GM04503 (cell line): Measurements from ENCODE around the gene ETFA.

Source experiments
- DNase-seq: peaks from one replicate; pipeline ENCODE4 v3.0.0-alpha.2; 2012; ENCODE audit warnings: low read depth

ETFA gene

GRCh38 chr15:76195506-76196268 is 115.6 kb downstream of the ETFA start:
- no peak for DNase-seq

- no peak for DNase-seq
These were observed 117.3 kb downstream of the ETFA start for GRCh38 chr15:76193934-76194333.

GRCh38 chr15:76192715-76193114 is 118.6 kb downstream of the ETFA start:
- no peak for DNase-seq

- DNase-seq = no peak
These were observed 119.6 kb downstream of the ETFA start for GRCh38 chr15:76191539-76192244.

GRCh38 chr15:76190751-76191538 is 120.3 kb downstream of the ETFA start:
- DNase-seq = no peak

GRCh38 chr15:76190070-76190564 is 121.2 kb downstream of the ETFA start:
- DNase-seq = no peak

GRCh38 chr15:76189106-76189505 is 122.2 kb downstream of the ETFA start:
- DNase-seq = no peak

GRCh38 chr15:76187163-76187562 is 124.1 kb downstream of the ETFA start:
- no peak for DNase-seq

- no peak for DNase-seq
These were observed 125.6 kb downstream of the ETFA start for GRCh38 chr15:76185716-76186115.

- no peak for DNase-seq
These were observed 126.6 kb downstream of the ETFA start for GRCh38 chr15:76184650-76185035.

- DNase-seq = no peak
These were observed 127.2 kb downstream of the ETFA start for GRCh38 chr15:76183930-76184649.

- no peak for DNase-seq
These were observed 129.6 kb downstream of the ETFA start for GRCh38 chr15:76181705-76182107.

- no peak for DNase-seq
These were observed 130.9 kb downstream of the ETFA start for GRCh38 chr15:76180321-76180720.

- no peak for DNase-seq
These were observed 132.2 kb downstream of the ETFA start for GRCh38 chr15:76179023-76179422.

- DNase-seq = no peak
These were observed 132.8 kb downstream of the ETFA start for GRCh38 chr15:76178296-76179000.

GRCh38 chr15:76177491-76178040 is 133.7 kb downstream of the ETFA start:
- peak; percentile 81 for DNase-seq

- DNase-seq = no peak
These were observed 134.7 kb downstream of the ETFA start for GRCh38 chr15:76176487-76177085.

GRCh38 chr15:76176059-76176458 is 135.2 kb downstream of the ETFA start:
- no peak for DNase-seq

- DNase-seq = no peak
These were observed 135.8 kb downstream of the ETFA start for GRCh38 chr15:76175442-76175841.

- DNase-seq = no peak
These were observed 136.6 kb downstream of the ETFA start for GRCh38 chr15:76174654-76175053.
